NOMO-1 treated with dmso at 0.1 percent for 144 hours (cell line): Measurements from ENCODE around the gene STK39.
"Not testable (repeated sequence)": the region's sequence is repeated elsewhere in the genome, so short reads cannot be mapped to it uniquely, and the experiment has no call there.

Experiments used
- DNase-seq: peaks from one replicate; lab custom pipeline; 2025; ENCODE audit not compliant: unreplicated experiment; lab: John Stamatoyannopoulos, UW

STK39 gene

DNA sequence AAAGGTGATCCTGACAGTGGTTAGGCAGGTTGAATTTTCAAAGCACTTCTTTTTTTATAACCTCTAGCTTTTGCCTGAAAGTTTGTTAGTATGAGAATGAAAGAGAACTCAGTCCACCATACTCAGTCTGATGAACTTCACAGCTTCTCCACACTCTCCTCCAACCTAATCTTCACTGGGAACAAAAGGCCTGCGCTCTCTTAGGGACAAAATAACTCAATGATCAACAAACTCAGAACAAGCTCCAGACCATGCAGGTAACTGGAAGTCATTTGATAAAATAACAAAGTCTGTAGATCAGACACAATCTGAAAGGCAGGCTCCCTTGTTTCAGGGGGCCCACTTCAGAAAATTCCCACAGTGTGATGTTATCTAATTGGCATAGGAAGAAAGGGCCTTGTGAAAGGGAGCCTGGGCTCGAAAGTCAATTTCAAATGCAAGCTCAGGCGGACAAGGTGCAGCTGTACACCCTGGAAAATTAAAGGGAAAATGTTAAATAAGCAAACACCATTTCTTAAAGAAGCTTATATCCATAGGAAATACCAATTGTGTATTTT, 142.2 kb downstream of the STK39 start:
- DNase-seq: no peak

DNA sequence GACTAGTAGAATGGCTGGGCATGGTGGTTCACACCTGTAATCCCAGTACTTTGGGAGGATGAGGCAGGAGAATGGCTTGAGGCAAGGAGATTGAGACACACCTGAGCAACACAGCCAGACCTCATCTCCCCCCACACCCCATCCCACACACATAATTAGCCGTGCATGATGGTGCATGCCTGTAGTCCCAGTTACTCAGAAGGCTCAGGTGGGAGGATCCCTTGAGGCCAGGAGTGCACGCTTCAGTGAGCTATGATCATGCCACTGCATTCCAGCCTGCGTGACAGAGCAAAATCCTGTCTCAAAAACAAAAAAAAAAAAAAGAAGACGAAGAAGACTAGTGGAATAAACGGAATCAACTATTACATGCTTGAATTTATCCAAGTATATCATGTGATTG, 150.0 kb downstream of the STK39 start:
- DNase-seq: no peak

DNA sequence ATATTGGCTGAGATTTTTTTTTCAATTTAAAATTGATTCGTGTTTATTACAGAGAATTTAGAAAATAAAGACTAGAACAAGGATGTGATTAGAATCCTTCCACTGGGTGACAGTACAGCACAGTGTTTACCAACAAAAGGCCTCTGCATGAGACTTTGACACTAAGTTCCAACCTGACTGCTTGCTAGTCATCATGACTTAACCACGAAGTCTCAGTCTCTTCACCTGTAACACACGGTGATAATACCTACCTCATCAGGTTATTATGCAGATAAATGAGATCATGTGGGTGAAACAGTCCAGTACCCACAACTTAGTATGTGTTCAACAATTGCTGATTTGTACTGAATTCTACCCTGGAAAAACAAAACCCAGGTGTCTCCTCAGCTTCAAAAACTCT, 151.2 kb downstream of the STK39 start:
- no peak for DNase-seq

DNA sequence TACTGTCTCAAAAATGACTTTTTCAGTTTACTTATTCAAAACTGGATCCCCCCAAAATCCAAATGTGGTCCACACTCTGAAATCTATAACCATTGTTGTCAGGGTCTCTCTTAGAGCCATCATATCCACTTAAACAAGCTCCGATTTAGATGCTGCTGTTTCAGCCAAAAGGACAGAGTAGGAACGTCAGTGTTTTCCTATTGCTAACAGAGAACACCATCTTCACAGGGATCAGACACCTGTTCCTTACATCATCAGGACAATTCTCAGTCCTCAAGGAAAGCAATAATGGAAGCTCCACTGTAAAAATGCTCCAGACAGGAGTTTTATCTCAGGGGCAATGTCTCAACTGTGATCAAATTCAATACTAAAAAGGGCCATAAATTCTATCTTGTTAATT, 155.4 kb downstream of the STK39 start:
- no peak for DNase-seq

DNA sequence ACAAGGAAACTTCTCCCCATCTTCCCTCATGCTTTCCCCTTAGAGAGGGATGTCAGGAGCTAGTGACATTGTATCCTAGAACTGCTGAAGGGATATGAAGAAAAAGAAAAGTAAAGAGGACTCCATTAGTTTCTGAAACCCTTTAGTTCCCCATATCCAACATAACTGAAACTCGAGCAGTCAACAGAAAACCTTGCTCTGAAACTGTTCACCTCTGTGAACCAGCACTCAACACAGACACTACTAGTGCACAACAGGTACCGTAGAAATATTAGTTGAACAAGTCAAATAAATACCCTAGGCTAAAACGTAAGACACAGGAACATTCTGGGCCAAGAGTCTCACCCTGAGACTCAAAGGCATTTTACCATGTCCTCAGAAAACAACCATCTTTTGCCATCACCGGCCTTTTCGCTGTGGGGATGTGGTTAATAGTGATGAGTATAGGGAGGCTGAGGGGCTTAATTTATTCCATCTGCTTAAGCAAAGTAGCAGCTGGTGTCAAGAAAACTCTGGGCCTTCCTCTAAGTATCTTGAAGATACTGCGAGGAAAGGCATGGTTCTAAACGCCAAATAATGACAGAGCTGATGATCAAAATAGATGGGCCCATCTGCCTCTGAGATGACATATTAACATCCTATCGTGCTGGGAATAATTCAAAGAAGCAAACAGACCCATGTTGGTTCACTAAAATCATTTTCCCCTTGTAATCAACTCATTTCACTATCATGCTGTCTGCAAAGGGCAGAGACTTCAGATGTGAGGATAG, 156.8 kb downstream of the STK39 start:
- no peak for DNase-seq

DNA sequence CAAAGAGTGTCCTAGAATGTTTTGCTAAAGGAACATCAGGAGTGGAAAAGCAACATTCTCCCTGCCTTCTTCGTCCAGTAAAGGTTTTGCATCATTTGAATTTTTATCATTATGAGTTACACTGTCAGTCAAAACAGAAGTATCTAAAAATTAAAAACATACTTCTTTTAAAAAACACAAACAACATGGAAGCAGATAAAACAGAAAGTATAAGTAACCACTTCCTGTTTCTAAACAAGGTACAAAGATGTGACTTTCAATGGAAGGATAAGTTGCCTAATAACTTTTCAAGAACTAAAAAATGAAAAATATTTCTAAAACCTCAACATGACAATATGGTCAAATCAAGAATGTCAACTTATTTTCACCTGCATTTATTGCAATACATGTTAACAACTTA, 158.2 kb downstream of the STK39 start:
- DNase-seq: no peak

DNA sequence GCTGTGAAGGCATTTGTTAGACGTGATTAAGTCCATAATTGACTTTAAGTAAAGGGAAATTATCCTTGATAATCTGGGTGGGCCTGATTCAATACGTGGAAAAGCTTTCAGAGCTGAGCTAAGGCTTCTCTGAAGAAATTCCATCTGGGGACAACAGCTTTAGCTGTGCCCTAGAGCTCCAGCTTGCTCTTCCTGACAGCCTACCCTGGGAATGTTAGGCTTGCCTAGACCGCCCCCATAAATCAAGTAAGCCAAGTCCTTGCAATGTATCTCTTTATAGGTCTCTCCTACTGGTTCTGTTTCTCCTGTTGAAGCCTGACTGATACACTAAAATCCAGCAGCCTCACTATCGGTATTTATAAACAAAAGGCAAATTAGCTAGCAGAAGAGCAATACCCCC, 160.0 kb downstream of the STK39 start:
- no peak for DNase-seq

DNA sequence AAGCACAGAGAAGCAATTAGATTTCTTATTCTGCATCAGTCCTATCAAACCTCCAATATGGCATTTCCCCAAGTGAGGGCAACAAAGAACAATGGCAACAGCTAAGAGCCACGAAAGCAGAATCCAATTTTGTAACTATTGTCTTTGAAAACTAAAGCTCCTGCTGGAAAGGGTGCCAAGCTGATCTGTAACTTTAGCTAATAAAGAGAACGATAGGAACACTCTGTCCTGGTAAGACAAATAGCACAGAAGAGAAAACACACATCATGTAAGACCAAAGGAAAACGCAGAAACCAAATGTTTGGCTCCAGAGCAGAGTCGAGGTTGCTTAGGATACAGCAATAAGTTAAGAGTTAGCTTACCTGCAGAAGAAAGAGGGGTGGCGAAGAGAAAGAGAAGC, 160.5 kb downstream of the STK39 start:
- no peak for DNase-seq

DNA sequence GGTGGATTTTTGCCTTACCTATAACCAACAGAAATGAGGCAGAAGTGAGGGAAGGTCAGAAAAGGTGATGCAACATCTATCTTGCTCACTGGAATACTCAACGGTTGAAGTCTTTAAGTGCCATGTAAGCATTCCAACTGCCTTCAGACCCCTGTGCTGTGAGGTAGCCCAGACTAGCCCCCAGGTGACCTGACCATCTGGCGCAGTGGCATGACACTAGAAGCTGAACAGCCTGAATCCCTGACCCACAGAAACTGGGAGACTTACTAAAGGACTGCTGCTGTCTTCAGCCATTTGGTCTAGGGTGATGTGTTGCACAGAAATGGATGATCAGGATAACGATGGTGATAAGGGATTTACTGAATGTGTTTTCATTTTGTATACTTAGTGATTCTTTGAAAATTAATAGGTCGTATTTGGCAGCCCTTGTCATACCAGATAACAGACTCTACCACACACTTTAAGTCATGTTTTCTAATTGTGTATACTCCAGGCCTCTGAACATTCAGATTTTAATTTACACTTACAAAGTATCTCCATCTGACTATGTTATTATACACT, 161.5 kb downstream of the STK39 start:
- no peak for DNase-seq

DNA sequence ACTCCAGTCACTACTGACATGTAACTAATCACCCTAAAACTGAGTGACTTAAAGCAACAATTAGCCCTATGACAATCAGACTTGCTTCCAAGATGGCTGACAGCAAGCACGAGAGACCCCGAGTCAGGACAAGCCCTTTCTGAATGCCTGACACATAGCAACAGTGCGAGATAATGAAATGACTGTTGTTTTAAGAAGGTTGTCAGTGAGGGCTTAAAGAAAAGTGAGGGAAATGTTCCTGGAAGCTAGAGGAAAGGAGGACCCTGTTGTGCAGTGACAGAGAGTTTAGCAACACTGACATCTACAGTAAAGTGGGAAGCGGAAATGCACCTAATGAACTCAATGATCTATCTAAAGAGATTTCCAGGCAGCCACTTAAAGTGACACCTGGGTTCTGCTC, 163.1 kb downstream of the STK39 start:
- DNase-seq: no peak

DNA sequence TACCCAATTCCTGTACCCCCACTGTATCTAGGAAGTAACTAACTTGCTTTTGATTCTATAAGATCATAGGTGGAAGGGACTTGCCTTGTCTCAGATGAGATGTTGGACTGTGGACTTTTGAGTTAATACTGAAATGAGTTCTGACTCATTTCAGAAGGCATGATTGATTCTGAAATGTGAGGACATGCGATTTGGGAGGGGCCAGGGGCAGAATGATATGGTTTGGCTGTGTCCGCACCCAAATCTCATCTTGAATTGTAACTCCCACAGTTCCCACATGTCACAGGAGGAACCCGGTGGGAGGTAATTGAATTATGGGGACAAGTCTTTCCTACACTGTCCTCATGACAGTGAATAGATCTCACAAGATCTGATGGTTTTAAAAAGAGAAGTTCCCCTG, 165.9 kb downstream of the STK39 start:
- DNase-seq: not testable (repeated sequence)

DNA sequence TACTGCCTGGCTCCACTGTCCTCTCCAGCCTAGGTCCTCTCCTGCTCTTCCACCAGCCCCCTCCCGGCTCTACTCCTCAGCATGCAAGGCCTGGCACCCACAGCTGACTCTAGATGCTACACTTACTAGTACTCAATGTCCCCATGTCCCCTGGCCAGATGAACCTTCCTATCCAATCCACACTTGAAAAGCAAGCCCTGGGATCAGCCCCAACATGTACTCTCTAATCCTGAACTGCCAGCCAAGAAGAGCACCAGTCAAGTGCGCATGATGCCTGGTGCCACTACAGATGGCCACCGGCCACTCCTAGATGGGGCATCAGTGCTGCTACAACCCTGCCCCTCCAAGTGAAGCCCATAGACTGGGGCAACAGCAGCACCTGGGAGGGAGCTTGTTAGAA, 168.2 kb downstream of the STK39 start:
- DNase-seq: no peak

DNA sequence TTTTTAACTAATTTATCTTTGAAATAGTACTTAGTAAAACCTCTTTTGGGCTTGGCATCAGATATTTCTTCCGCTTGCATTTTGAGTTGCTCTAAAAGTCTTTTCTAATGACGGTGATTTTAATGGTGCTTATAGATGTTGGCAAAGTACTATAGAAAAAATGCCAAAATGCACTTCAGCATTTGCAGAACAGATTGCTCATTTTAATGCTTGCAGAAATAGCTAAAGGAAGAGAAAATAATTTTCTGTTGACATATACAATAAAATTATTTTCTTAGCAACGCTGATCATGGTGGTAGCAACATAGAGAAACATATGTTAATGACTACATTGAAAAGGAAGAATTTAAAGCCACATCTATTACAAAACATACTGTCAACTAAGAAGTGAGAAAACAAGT, 170.7 kb downstream of the STK39 start:
- DNase-seq: no peak

DNA sequence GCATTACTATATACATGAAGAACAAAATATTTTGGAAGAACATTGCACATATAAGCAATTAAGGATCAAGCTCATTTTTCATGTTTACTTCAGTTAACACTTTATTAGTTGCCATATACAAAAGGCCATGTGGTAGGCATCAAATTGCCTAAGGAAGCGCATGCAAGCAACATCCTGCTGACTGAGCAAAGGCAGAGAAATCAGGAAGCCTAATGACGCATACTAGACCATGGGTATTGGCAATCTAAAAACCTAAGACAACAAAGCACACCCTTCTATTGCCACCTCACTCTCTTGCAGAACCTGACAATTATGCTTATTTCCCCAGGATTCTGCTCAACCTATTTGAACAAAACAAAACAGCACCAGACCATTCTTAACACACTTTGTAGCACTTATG, 171.9 kb downstream of the STK39 start:
- DNase-seq: no peak

DNA sequence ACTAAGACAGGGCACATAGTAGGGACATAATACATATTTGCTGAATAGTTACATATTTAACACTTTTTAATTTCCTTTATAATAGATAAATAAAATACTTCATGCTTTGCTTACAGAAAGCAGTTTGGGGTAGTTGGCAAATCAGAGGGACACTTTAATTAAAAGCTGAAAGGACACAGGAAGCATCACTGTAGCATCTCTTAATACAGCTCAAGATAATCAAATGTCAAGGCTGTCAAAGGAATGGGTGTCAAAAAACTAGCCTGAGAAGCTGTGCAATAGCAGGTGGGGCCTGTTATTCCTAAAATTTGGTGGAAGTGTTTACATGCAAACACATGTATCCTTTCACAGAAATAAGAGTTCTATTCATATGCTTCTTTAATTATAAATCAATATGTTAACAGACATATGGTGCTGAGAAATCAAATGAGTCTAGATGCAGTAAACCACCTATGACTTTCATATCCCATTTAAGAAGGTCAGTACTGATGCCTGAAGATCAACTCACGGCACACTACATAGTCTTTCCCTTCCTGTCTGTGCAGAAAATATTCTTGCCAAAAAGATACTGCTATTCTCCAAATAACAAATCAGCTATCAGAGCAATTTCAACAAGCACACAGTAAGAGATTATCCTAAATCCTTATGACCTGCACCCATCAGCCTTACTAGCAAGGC, 174.6 kb downstream of the STK39 start:
- DNase-seq: no peak

DNA sequence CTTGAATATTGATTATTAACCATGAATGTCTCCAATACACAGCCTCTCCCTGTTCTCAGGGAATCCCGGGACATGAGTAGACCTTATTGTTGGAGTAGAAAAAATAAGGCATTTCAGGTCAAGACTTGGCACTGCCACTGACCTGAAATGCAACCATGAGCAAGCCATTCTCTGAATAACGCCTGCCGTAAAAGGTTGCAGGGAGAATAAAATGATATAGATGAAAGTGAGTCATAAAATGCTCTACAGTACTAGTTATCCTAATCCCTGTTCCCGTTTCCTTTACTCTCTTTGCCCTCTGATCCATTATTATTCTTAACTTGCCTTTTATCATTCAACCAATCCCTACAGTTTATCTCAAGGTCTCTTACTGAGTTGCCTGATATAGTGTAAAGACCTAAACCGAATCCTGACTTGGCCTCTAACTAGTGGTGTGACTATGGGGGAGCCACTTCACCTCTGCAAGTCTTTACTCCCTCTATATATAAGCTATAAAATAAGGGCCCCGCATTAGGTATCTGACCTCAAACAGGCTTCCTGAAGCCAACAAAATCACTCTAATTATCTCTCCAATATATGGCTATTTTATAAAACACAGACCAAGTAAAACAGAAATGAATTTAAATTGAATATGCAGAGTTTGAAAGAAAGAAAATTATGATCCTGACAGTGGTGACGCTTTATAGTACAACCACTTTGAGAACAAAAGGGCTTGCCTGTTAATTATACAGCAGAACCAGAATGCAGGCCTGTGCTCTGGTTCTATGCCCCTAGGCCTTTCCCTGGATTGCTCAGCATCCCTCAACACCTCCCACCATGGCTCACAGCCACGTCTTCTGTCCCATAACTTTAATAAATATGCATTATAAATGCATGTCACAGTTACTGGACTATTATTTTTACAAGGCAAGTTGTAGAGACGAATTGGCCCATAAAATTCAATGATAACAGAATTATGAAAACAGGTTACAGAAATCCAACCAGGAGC, 183.1 kb downstream of the STK39 start:
- no peak for DNase-seq

DNA sequence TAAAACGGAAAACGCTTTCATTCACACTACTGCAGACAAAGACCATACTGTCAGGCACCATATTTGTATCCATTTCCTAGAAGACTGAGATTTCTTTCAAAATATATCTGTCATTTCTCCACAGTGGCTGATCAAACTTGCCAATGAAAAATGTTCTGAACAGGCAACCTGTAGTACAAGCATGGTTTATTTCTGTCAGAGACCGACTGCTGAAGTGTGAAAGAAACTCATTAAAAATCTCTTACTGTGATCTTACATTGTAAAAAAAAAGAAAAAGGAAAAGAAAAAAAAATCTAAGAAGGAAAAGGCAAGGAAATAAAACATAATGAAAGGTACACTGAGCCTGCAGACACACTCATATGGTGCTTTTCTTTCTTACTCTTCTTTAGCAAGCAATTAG, 184.5 kb downstream of the STK39 start:
- no peak for DNase-seq

DNA sequence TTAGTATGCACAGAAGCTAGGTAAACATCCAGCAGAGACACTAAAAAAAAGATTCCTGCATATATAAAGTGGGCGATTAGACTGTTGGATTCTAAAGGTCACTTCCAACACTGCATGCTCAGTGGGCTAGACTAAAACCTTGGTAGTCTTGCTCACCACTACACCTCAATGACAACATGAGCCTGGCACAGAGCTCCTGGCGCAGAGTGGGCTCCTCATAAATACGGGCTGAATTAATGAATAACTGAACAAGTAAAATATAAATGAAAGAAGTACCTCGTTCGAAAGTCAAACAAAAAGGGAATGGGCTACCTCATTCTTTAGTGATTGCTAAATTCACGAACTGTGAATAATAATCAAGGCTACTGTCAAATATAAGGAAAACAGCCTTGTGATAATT, 185.3 kb downstream of the STK39 start:
- DNase-seq: no peak

DNA sequence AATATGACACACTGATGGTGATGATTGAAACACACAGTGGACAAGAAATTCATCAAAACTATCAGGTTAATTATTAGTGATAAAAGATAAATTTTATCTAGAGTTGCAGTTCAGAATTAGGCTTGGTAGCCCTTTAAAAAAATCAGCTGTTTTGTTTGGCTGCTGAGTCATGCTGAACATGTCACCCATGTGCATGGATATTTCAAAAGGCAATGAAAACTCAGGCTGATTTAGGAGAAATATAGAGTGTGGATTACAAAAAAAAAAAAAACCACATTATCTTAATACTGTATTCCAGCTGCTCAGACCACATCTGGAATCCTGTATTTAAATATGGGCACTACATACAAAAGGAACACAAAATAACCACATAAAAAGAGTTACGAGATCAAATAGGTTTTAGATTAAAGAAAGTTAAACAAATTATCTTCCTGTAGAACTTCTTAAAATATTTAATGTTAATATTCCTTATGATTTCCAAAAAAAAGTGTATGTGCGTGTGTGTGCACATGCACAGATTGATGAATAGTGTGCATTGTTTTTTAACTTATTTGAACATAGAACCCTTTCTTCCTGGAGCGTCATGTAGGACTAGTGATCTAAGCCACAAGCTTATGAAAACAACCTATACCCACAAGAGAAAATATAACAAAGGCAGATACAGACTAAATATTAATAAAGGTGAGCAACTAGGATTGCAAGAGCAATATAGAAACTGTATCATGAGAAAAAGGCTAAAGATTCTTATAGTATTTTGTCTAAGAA, 186.2 kb downstream of the STK39 start:
- DNase-seq: no peak

DNA sequence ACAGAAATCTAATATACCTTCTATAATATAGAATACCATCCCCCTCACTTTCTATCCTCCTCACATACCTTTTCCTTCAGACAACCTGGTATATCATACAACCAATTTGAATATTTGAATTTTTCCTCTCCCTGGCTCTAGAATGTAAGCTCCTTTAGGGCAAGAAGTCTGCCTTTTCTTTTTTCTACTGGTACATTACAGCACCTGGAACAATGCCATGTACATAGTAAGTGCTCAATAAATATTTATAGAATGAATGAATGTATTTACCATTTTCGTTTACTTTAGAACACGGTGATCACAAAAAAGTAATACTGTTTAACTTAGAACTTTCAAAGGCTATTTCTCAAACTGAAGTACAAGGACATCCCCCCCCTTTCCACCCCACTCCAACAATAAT, 187.6 kb downstream of the STK39 start:
- DNase-seq: no peak
